ENCODE measurements around the gene NKX1-2.
A peak's percentile ranks its signal among the peaks of the same experiment; 100 is the strongest.
"Not testable (repeated sequence)": the region's sequence is repeated elsewhere in the genome, so short reads cannot be mapped to it uniquely, and the experiment has no call there.

The NKX1-2 gene

DNA sequence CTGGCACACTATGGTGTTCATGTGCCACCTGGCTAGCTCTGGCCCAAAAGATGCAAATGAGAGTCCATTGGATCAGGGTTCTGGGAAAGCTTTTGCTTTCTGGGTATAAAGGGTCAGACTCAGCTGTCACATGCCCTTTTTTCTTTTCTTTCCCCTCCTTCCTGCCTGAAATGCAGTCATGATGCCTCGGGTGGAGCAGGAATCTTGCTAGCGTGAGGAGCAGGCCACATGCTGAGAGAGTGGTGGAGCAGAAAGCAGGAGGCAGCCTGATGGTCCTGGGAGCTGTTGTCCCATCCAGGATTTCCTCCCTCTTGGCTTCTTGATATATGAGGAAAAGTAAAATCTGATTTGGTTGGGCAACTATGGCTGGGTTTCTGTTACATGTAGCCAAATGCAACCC, 9.1 kb upstream of the NKX1-2 start:
- in situ Hi-C loops (cut with MboI; ENCODE audit: low pct_unique_long_range_greater_than_20kb, low sequenced_read_pairs): no loop called here
- DNase-seq: no peak

DNA sequence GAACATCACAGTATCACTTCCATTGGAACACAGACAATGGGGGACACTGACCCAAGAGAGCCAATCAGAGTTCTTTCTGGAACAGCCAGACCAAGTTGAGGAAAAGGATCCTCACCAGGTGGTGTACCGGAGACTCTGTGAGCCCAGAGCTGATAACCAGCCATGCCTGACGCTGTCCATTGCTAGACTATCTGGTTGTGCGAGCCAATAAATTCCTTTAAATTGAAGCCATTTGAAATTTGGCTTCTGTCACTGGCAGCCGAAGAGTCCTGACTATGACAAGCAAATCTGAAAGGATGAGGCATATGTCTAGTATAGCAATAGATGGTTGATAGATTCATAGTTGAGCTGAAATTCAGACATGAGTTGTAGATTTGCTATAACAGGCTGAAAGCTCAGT, 8.6 kb upstream of the NKX1-2 start:
- no peak for DNase-seq
- in situ Hi-C loops (cut with MboI; ENCODE audit: low pct_unique_long_range_greater_than_20kb, low sequenced_read_pairs): no loop called here

- in situ Hi-C loops (cut with MboI; ENCODE audit: low pct_unique_long_range_greater_than_20kb, low sequenced_read_pairs): no loop called here
- no peak for DNase-seq
Measured at GRCh38 chr10:124455441-124455840, 5.6 kb upstream of the NKX1-2 start.

DNA sequence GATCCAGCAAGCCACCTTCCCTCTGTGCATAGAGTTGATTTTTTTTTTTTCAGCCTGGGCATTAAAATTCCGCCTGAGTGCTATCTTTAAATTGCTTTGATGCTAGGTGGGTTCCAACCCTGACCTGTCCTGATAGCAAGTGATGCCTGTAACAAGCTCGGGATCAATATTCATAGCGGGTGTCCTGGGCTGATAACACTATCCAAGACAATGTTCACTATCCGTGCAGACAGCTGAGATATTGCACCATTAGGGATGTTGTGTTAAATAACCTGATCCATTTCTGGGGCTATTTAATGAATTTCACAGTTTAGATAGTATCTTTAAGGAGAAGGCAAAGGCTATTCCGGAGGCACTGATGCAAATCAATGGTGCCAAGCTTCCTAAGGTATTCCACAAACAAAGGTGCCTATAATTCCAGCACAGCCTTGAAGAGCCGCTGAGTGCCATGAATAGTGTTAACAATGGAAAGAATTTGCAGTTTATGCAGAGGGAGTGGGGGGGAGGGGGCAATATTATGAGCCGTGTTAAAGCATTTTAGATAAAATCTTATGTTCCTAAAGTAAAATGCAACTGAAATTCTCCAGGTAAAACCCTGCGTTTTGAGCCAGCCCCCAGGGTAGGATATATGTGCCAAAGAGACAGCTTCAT, 4.2 kb upstream of the NKX1-2 start:
- no peak for DNase-seq
- in situ Hi-C loops (cut with MboI; ENCODE audit: low pct_unique_long_range_greater_than_20kb, low sequenced_read_pairs): no loop called here

DNA sequence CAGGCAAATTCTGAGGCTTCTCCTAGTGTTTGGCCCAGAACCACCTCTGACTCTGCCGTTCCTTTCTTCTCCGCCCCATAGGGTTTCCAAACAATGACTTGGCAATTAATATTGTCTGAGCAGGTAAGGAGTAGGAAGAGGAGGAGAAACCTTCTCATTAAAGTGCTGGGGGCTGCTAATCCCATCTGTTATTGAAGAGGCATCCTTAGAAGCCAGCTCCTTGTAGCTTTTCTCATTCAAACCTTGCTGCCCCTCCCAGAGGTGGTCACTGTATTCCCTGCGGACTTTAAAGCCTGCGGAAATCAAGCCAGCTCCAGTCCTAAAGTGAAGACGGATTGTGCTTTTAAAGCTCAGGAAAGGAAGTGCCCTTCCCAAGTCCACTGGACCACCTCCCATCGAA, 1.4 kb upstream of the NKX1-2 start:
- in situ Hi-C loops (cut with MboI; ENCODE audit: low pct_unique_long_range_greater_than_20kb, low sequenced_read_pairs): no loop called here
- DNase-seq: no peak

- DNase-seq: no peak
- in situ Hi-C loops (cut with MboI; ENCODE audit: low pct_unique_long_range_greater_than_20kb, low sequenced_read_pairs): no loop called here
Measured at GRCh38 chr10:124450783-124451057, 885 bp upstream of the NKX1-2 start.

- in situ Hi-C loops (cut with MboI; ENCODE audit: low pct_unique_long_range_greater_than_20kb, low sequenced_read_pairs): no loop called here
- no peak for DNase-seq
Measured at GRCh38 chr10:124449170-124450011, 444 bp downstream of the NKX1-2 start.

GRCh38 chr10:124448696-124449169, 1.1 kb downstream of the NKX1-2 start:
- DNase-seq: no peak
- in situ Hi-C loops (cut with MboI; ENCODE audit: low pct_unique_long_range_greater_than_20kb, low sequenced_read_pairs): no loop called here

- in situ Hi-C loops (cut with MboI; ENCODE audit: low pct_unique_long_range_greater_than_20kb, low sequenced_read_pairs): no loop called here
- no peak for DNase-seq
Measured at GRCh38 chr10:124447751-124448466, 1.9 kb downstream of the NKX1-2 start.

DNA sequence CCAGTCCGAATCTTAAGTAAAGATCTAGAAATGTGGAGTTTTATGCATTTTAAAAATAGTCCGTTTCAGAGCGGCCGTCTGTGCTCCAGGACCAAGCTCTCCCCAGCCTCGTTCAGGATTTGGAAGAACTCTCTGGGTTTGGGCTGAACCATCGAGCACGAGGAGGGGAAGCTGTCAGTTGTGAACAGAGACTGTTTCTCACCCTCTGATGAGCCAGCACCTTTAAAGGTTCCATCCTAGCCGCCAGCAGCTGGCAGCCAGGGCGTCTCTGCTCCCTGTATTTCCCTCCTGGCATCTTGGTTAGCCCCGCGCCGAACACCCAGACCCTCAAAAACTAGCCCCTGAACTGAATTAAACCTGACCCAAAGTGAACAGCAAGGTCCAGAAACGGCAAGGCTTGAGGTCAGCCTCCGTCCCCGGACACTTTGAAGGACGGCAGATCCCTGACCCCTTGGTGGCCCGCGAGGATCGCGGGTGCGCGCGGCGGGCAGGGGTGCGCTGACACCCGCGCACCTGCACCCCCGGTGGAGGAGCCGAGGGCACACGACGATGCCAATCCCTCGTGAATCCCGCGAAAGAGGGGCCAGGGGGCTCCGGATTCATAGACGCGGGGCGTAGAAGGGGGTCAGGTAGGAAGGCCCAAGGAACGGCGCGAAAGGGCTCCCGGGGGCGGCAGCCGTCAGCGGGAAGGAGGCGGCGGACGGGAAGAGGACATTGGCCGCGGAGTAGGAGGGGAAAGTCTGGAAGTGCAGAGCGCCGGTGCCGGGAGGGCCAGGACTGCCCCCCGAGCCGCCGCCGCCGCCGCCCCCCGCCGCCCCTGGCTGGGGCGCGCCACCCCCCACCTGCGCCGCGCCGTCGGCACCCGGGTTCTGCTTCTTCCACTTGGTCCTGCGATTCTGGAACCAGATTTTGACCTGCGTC, 2.7 kb downstream of the NKX1-2 start:
- DNase-seq: no peak
- in situ Hi-C loops (cut with MboI; ENCODE audit: low pct_unique_long_range_greater_than_20kb, low sequenced_read_pairs): no loop called here

DNA sequence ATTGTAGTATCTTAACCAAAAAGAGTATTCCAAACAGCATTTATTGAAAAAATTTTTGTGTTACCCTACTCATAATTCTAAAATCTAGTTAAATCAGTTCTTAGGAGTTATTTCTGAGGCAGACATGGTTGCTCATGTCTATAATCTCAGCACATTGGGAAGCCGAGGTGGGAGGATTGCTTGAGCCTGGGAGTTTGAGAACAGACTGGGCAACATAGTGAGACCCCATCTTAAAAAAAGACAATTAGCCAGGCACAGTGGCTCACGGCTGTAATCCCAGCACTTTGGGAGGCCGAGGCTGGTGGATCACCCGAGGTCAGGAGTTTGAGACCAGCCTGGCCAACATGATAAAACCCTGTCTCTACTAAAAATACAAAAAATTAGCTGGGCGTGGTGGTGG, 8.1 kb downstream of the NKX1-2 start:
- in situ Hi-C loops (cut with MboI; ENCODE audit: low pct_unique_long_range_greater_than_20kb, low sequenced_read_pairs); DNase-seq: not testable (repeated sequence)

DNA sequence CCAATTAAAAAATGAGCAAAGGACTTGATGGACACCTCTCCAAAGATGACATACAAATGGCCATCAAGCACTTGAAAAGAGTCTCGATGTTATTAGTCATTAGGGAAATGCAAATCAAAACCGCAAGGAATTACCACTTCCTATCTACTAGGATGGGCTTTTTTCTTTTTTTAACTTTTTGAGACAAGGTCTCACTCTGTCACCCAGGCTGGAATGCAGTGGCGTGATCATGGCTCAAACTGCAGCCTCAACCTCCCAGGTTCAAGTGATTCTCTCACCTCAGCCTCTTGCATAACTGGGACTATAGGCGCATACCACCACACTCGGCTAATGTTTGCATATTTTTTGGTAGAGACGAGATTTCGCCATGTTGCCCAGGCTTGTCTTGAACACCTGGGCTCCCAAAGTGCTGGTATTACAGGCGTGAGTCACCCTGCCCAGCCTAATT, 13.6 kb downstream of the NKX1-2 start:
- in situ Hi-C loops (cut with MboI; ENCODE audit: low pct_unique_long_range_greater_than_20kb, low sequenced_read_pairs): no loop called here
- peak; percentile 24 for DNase-seq

DNA sequence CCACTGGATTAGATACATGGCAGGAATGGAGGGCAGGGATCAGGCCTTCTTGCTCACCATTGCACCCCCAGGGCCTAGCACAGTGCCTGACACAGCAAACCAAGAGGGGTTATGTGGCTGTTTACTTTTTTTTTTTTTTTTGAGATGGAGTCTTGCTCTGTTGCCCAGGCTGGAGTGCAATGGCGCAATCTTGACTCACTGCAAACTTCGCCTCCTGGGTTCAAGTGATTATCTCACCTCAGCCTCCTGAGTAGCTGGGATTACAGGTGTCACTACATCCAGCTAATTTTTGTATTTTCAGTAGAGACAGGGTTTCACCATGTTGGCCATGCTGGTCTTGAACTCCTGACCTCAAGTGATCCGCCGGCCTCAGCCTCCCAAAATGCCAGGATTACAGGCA, 14.2 kb downstream of the NKX1-2 start:
- DNase-seq; in situ Hi-C loops (cut with MboI; ENCODE audit: low pct_unique_long_range_greater_than_20kb, low sequenced_read_pairs): not testable (repeated sequence)

GRCh38 chr10:124433461-124433860, 16.4 kb downstream of the NKX1-2 start:
- in situ Hi-C loops (cut with MboI; ENCODE audit: low pct_unique_long_range_greater_than_20kb, low sequenced_read_pairs): no loop called here
- DNase-seq: no peak

DNA sequence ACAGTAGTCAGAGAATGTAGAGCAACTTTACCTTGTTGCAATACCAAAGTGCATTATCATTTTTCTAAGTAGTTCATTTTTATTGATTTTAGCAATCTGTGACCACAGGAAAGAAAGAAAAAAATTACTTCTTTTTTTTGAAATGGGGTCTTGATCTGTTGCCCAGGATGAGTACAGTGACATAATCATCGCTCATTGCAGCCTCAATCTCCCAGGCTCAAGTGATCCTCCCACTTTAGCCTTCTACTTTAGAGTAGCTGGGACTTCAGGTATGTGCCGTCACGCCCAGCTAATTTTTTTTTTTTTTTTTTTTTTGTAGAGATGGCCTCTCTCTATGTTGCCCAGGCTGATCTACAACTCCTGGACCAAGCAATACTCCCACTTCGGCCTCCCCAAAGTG, 19.8 kb downstream of the NKX1-2 start:
- in situ Hi-C loops (cut with MboI; ENCODE audit: low pct_unique_long_range_greater_than_20kb, low sequenced_read_pairs): no loop called here
- DNase-seq: no peak

DNA sequence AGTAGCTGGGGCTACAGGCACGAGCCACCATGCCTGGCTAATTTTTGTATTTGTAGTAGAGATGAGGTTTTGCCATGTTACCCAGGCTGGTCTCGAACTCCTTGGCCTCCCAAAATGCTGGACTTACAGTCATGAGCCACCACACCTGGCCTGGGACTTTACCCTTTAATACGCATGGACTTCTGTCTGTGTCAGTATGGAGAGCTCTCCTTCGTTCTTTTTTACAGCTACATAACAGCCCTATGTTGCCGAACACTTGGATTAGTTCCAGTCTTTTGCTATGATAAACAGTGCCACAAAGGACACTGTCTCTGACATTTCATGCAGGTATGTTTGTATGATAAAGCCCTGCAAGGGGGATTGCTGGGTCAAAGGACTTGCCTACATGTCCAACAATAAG, 20.3 kb downstream of the NKX1-2 start:
- in situ Hi-C loops (cut with MboI; ENCODE audit: low pct_unique_long_range_greater_than_20kb, low sequenced_read_pairs): no loop called here
- DNase-seq: no peak

DNA sequence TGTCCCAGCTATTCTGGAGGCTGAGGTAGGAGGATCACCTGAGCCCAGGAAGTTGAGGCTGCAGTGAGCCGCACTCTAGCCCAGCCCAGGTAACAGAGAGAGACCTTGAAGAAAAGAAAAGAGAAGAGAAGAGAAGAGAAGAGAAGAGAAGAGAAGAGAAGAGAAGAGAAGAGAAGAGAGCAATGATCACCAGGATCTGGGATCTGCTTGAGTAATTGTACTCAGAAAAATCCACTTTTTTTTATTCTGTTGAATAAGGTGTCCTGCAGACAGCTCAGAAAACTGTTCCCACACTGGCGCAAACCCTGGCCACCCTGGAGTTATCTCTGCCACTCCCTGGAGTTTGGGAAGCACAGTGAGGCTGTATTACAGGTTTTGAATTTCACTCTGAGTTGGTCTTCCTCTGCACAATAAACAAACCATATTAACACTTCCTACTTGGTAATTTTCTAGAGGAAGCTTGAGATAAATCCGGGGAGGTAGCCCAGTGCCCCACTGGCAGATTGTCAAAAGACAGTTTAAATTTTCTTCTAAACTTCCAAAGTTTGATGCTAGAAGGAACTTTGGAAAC, 21.5 kb downstream of the NKX1-2 start:
- no peak for DNase-seq
- in situ Hi-C loops (cut with MboI; ENCODE audit: low pct_unique_long_range_greater_than_20kb, low sequenced_read_pairs): no loop called here

DNA sequence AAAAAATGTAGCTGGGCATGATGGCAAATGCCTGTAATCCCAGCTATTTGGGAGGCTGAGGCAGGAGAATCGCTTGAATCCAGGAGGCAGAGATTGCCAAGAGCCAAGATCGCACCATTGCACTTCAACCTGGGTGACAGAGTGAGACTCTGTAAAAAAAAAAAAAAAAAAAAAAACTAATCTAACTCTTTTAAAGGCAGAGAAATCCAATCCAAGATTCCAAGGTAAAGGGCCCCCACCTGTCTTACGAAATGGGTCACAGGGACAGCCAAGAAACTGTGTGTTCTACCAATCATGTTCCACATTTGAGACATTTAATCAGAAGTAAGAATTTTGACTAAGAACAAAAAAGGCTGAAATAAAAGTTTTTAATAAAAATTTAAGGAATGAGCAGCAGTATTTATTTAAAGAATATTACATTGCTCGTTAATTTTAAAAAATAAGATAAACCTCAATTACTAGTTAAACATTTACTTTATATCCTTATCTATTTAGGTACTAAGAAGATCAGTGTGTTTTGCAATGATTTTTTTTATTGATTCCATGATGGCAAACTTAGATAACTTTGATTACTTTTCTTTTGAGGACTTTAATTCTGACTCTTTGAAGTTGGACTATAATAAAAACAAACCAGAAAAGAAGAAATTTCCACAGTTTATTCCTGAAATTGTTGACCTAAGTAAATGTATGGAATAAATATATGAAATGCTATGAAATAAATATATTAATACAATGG, 24.4 kb downstream of the NKX1-2 start:
- in situ Hi-C loops (cut with MboI; ENCODE audit: low pct_unique_long_range_greater_than_20kb, low sequenced_read_pairs): no loop called here
- DNase-seq: no peak
